Measurements from ENCODE around the gene ASZ1.

ASZ1 gene

GRCh38 chr7:117405519-117405918, 21.8 kb downstream of the ASZ1 start:
- Histone ChIP-seq H3K9me3 (ENCODE audit: control insufficient read depth, insufficient read depth, low read depth, low read length) (no peaks in the 10 kb centered on the region), H3K27ac (ENCODE audit: extremely low read depth, low read depth, low read length) (no peak overlapping the region), H3K4me1 (ENCODE audit: control insufficient read depth, insufficient read depth, low read length) (no peaks in the 10 kb centered on the region), H3K4me3 (ENCODE audit: low read depth, low read length) (no peak overlapping the region), H3K36me3 (ENCODE audit: control insufficient read depth in 2 of 2, insufficient read depth in 1 of 2, low read length in 2 of 2) (no peaks in the 10 kb centered on the region)
- ChIA-PET POLR2A (no interaction called here), CTCF (interaction anchor here (0.7 to 0.8 kb wide), 3 partner anchors 17 to 372 kb away, joined by 3 read pairs; no protein-coding TSS in a partner anchor)
- TF ChIP-seq ZNF791 (tag by site-specific recombination; IDR thresholded peaks at IDR 0.05), result no peak
- TF ChIP-seq ELK4 (IDR thresholded peaks at IDR 0.05; ENCODE audit: borderline replicate concordance, low read depth, low read length), result no peak
- no peak for TF ChIP-seq ZFP3 (tag by site-specific recombination; IDR thresholded peaks at IDR 0.05; ENCODE audit: low read depth)
- no peak for TF ChIP-seq ZNF426 (tag by site-specific recombination; IDR thresholded peaks at IDR 0.05)
- TF ChIP-seq ZNF10 (tag by site-specific recombination; IDR thresholded peaks at IDR 0.05), result no peak
- TF ChIP-seq ZNF239 (tag by site-specific recombination; IDR thresholded peaks at IDR 0.05), result no peak
- no peak for TF ChIP-seq YY2 (tag by site-specific recombination; IDR thresholded peaks at IDR 0.05)
- no peak for TF ChIP-seq ZNF223 (tag by site-specific recombination; IDR thresholded peaks at IDR 0.05)
- TF ChIP-seq ZBTB20 (tag by site-specific recombination; IDR thresholded peaks at IDR 0.05), result no peak
- no peak for TF ChIP-seq SP7 (tag by site-specific recombination; IDR thresholded peaks at IDR 0.05)

- H3K9me3 ChIP-seq (ENCODE audit: control insufficient read depth, insufficient read depth, low read depth, low read length), result no peaks in the 10 kb centered on the region
- no peaks in the 10 kb centered on the region for H3K4me1 ChIP-seq (ENCODE audit: control insufficient read depth, insufficient read depth, low read length)
- no peaks in the 10 kb centered on the region for H3K36me3 ChIP-seq (ENCODE audit: control insufficient read depth in 2 of 2, insufficient read depth in 1 of 2, low read length in 2 of 2)
- POLR2A ChIA-PET, result no interaction called here
- no peak overlapping the region for H3K27ac ChIP-seq (ENCODE audit: extremely low read depth, low read depth, low read length)
- no peak overlapping the region for H3K4me3 ChIP-seq (ENCODE audit: low read depth, low read length)
- no peak for TF ChIP-seq ZBTB10 (tag by site-specific recombination; IDR thresholded peaks at IDR 0.05)
- TF ChIP-seq KLF16 (tag by site-specific recombination; IDR thresholded peaks at IDR 0.05), result no peak
- no peak for TF ChIP-seq ZNF473 (tag by site-specific recombination; IDR thresholded peaks at IDR 0.05)
- TF ChIP-seq ZNF596 (tag by site-specific recombination; IDR thresholded peaks at IDR 0.05), result no peak
- no peak for TF ChIP-seq ZNF830 (tag by site-specific recombination; IDR thresholded peaks at IDR 0.05; ENCODE audit: low read depth)
- TF ChIP-seq ZNF133 (tag by site-specific recombination; IDR thresholded peaks at IDR 0.05), result no peak
- no peak for TF ChIP-seq ZNF776 (tag by site-specific recombination; IDR thresholded peaks at IDR 0.05; ENCODE audit: borderline replicate concordance)
- no peak for TF ChIP-seq ZNF169 (tag by site-specific recombination; IDR thresholded peaks at IDR 0.05)
- no peak for TF ChIP-seq AEBP2 (tag by site-specific recombination; IDR thresholded peaks at IDR 0.05; ENCODE audit: borderline replicate concordance)
- TF ChIP-seq SALL2 (tag by site-specific recombination; IDR thresholded peaks at IDR 0.05; ENCODE audit: borderline replicate concordance), result no peak
- no peak for TF ChIP-seq ZBTB48 (tag by site-specific recombination; IDR thresholded peaks at IDR 0.05)
- no peak for TF ChIP-seq ZFP37 (tag by site-specific recombination; IDR thresholded peaks at IDR 0.05)
- TF ChIP-seq ZNF350 (tag by site-specific recombination; IDR thresholded peaks at IDR 0.05), result no peak
- no peak for TF ChIP-seq MZF1 (tag by site-specific recombination; IDR thresholded peaks at IDR 0.05; ENCODE audit: borderline replicate concordance)
- TF ChIP-seq SP3 (tag by site-specific recombination; IDR thresholded peaks at IDR 0.05), result no peak
- no peak for TF ChIP-seq ZNF184 (tag by site-specific recombination; IDR thresholded peaks at IDR 0.05)
- no peak for TF ChIP-seq ZSCAN5A (tag by site-specific recombination; IDR thresholded peaks at IDR 0.05)
- no peak for TF ChIP-seq ZNF112 (tag by site-specific recombination; IDR thresholded peaks at IDR 0.05)
- TF ChIP-seq ZNF341 (tag by site-specific recombination; IDR thresholded peaks at IDR 0.05; ENCODE audit: low read depth), result no peak
- no peak for TF ChIP-seq ZFHX2 (tag by site-specific recombination; conservative IDR thresholded peaks at IDR 0.05)
- CTCF ChIA-PET, result no interaction called here
These were observed 23.6 kb downstream of the ASZ1 start for GRCh38 chr7:117403737-117404136.
